ENCODE results near the gene ACSS3.

The ACSS3 gene

DNA sequence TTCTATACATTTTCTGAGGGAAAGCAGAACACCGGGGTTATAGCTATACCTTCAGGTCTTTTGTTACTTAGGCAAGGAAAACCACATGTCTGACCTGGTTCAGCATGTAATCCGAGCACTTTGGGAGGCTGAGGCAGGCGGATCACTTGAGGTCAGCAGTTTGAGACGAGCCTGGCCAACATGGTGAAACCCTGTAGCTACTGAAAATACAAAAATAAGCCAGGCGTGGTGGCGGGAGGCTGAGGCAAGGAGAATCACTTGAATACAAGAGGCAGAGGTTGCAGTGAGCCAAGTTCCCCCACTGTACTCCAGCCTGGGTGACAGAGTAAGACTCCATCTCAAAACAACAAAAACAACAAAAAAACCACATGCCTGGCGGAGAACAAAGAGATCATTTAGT is 177.6 kb downstream of the ACSS3 start:
- TF ChIP-seq, protein P1, sequence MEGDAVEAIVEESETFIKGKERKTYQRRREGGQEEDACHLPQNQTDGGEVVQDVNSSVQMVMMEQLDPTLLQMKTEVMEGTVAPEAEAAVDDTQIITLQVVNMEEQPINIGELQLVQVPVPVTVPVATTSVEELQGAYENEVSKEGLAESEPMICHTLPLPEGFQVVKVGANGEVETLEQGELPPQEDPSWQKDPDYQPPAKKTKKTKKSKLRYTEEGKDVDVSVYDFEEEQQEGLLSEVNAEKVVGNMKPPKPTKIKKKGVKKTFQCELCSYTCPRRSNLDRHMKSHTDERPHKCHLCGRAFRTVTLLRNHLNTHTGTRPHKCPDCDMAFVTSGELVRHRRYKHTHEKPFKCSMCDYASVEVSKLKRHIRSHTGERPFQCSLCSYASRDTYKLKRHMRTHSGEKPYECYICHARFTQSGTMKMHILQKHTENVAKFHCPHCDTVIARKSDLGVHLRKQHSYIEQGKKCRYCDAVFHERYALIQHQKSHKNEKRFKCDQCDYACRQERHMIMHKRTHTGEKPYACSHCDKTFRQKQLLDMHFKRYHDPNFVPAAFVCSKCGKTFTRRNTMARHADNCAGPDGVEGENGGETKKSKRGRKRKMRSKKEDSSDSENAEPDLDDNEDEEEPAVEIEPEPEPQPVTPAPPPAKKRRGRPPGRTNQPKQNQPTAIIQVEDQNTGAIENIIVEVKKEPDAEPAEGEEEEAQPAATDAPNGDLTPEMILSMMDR (IDR thresholded peaks at IDR 0.05; ENCODE audit: low read length, missing control alignments), result no peak
- H3K4me3 ChIP-seq (replicated peaks; ENCODE audit: low read depth, low read length), result no peak overlapping the region
- no peak for DNase-seq (ENCODE audit: low read depth)

DNA sequence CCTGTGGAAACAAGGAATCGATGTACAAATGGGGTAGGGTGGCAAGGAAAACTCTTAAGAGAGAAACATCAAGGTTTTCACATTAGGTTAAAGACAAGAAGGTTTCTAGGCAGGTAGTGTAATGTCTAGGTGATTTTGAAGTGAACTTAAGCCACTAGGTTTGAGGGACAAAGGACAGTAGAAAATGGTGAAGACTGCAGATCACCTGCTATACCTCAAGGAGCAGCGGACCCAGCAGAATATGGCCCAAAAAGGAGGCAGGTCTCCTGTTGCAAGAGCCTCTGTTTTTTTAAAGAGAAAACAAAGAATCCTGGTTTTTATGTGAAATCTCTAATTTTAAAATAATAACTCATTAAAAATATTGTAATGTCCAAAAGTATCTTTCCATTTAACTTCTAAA is 178.1 kb downstream of the ACSS3 start:
- no peak for DNase-seq (ENCODE audit: low read depth)
- H3K4me3 ChIP-seq (replicated peaks; ENCODE audit: low read depth, low read length), result no peak overlapping the region
- TF ChIP-seq, protein P1 (IDR thresholded peaks at IDR 0.05; ENCODE audit: low read length, missing control alignments), result no peak

DNA sequence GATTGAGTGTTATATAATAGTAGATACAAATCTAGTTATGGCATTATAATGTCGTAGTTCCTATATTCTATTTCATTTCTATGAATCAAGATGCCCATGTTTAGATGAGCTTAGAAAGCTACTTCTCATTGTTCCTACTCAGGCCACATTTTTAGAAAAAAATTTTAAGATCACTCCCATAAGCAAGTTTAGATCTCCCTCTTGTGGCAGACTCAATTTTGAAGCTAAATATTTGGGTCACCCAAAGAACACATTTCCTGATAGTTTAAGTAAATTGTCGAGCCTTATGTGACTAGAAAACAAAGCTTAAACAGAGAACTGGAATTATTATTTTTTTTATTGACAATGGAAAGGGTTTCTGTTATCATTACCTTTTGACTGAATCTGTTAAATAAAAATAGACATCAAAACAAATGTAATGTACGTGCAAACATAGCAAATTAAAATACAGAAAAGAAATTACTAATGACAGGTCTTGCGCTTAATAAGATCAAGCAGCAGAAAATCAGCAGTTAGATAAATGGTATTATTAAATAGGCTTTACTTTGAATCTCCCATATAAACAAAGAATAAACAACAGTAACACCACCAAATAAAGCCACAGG is 180.2 kb downstream of the ACSS3 start:
- peak; percentile 71 for DNase-seq (ENCODE audit: low read depth)
- TF ChIP-seq, protein P1 (IDR thresholded peaks at IDR 0.05; ENCODE audit: low read length, missing control alignments), result peak; percentile 65

DNA sequence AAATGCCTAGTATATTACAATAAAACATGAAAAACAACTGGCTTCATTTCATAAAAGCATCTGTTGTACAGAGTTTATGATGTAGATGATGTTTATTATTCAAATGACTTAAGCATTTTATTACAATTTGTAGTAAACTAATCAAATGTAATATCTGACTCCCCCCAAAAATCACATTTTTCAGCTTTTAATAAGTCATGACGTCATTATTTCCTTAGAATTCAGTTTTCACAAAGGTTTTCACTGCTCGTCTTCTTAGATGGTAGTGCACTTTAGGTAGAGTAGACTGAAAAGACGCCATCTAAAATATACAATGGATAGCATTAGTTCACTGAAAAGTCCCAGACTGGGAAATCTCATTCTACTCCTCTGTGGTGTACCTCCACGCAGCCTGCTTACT is 181.5 kb downstream of the ACSS3 start:
- TF ChIP-seq, protein P1 (IDR thresholded peaks at IDR 0.05; ENCODE audit: low read length, missing control alignments), result no peak

More for the DNA sequence above, 180.2 kb downstream of the ACSS3 start:
- H3K4me3 ChIP-seq (replicated peaks; ENCODE audit: low read depth, low read length), result no peak overlapping the region

DNA sequence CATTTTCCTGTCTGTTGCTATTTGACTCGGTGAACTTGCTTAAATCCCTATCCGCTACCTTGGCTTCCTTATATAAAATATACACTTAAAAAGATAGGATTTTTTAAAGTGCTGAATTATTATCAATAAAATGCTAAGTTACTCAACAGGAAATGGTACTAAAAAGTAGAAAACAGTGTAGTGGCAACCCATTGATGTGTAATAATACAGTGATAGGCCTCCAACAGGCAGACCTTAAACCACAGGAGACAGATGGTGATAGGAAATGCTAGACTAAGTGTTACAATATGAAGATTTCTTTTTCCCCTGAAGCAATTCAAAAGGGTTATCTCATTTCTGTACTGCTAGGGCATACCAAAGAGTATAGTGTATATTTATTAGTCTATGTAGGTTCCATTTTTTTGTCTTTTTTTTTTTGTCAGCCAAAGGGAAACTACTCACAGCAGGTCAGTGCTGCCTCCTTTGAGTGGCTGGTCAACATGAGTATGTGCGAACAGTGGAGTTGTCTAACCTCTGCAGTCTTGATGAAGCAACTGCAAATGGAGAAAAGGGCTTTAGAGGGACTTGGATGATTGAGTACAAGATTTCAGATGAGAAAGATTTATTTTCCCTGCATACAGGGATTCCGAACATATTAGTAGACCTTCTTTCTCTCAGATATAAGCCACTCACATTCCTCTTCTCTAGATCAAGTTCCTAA is 183.8 kb downstream of the ACSS3 start:
- DNase-seq (ENCODE audit: low read depth), result no peak
- H3K4me3 ChIP-seq (replicated peaks; ENCODE audit: low read depth, low read length), result no peak overlapping the region
- TF ChIP-seq, protein P1 (IDR thresholded peaks at IDR 0.05; ENCODE audit: low read length, missing control alignments), result no peak

More for the DNA sequence above, 181.5 kb downstream of the ACSS3 start:
- DNase-seq (ENCODE audit: low read depth), result no peak
- H3K4me3 ChIP-seq (replicated peaks; ENCODE audit: low read depth, low read length), result no peak overlapping the region

DNA sequence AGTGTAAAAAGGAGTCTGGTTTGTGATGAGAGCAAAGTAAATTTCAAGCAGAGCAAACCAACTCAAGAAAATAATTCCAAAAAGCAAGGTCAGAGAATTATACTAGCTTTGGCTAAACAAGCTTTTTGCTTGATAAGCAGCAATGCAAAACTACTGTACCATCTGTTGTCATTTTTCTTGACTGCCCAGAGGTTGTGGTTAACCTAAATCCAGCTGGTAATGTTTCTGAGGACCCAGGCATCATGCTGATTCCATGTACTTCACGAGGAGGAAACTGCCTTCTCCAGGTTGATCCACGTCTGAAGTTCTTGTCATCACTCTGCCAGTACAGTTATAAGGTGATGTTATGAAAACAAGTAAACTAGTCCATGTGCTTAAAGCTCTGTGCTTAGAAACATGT is 185.2 kb downstream of the ACSS3 start:
- TF ChIP-seq, protein P1 (IDR thresholded peaks at IDR 0.05; ENCODE audit: low read length, missing control alignments), result no peak
- no peak for DNase-seq (ENCODE audit: low read depth)
- no peak overlapping the region for H3K4me3 ChIP-seq (replicated peaks; ENCODE audit: low read depth, low read length)

DNA sequence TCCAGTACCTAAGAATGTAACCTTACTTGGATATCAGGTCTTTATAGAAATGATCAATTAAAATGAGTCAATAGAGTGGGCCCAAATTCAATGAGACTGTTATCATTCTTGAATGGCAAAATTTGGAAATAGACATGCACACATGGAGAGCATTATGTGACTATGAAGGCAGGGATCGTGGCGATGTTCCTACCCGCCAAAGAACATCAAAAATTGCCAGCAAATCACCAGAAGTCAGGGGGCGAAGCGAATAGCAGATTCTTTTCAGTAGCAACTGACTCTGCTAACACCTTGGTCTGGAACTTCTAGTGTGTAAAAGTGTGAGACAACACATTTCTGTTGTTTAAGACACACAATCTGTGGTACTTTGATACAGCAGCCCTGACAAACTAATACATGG is 192.5 kb downstream of the ACSS3 start:
- DNase-seq (ENCODE audit: low read depth), result no peak
- TF ChIP-seq, protein P1 (IDR thresholded peaks at IDR 0.05; ENCODE audit: low read length, missing control alignments), result no peak
- H3K4me3 ChIP-seq (replicated peaks; ENCODE audit: low read depth, low read length), result no peak overlapping the region
